GM12865 (cell line): ENCODE results near the gene OCRL.
A peak's percentile ranks its signal among the peaks of the same experiment; 100 is the strongest.

Experiments used
- DNase-seq: peaks from one replicate; pipeline ENCODE4 v3.0.0; 2010; ENCODE audit warnings: low read depth
- H3K4me3 ChIP-seq: 2 replicates; pipeline ENCODE4 v1.5.1; 2011; ENCODE audit warnings: mild to moderate bottlenecking, low read depth, low read length, control low read depth
- CTCF ChIP-seq: IDR thresholded peaks from 2 replicates; pipeline ENCODE4 v1.5.1; 2011; ENCODE audit warnings: low read length, control low read depth, low read depth, inconsistent platforms; ENCODE audit not compliant: insufficient read depth; ENCODE audit errors: missing control alignments

The OCRL gene

GRCh38 chrX:129636175-129636681, 96.2 kb downstream of the OCRL start:
- no peak for DNase-seq
- H3K4me3 ChIP-seq, result no peak overlapping the region
- TF ChIP-seq CTCF, result no peak

GRCh38 chrX:129637217-129638109, 97.4 kb downstream of the OCRL start:
- peak; percentile 79 for TF ChIP-seq CTCF
- no peak overlapping the region for H3K4me3 ChIP-seq
- DNase-seq, result peak; percentile 74

- TF ChIP-seq CTCF, result no peak
- DNase-seq, result no peak
Observed at GRCh38 chrX:129638917-129639316, 98.9 kb downstream of the OCRL start.

GRCh38 chrX:129640737-129641136, 100.7 kb downstream of the OCRL start:
- H3K4me3 ChIP-seq, result no peak overlapping the region
- DNase-seq, result no peak
- TF ChIP-seq CTCF, result no peak

More at GRCh38 chrX:129638917-129639316, 98.9 kb downstream of the OCRL start:
- H3K4me3 ChIP-seq, result no peak overlapping the region

- no peak overlapping the region for H3K4me3 ChIP-seq
- DNase-seq, result no peak
- no peak for TF ChIP-seq CTCF
Observed at GRCh38 chrX:129641469-129641868, 101.4 kb downstream of the OCRL start.

- no peak for DNase-seq
- no peak for TF ChIP-seq CTCF
- no peak overlapping the region for H3K4me3 ChIP-seq
Observed at GRCh38 chrX:129641941-129642340, 101.9 kb downstream of the OCRL start.
